ENCODE results near the gene USP10. TPM values are rescaled to one million over a fixed set of nuclear protein-coding genes. Genes with fewer than 3 reads are reported as not detected.

USP10 gene
- polyA plus RNA-seq, 2 donors, result 17.1 to 25.9 TPM

DNA sequence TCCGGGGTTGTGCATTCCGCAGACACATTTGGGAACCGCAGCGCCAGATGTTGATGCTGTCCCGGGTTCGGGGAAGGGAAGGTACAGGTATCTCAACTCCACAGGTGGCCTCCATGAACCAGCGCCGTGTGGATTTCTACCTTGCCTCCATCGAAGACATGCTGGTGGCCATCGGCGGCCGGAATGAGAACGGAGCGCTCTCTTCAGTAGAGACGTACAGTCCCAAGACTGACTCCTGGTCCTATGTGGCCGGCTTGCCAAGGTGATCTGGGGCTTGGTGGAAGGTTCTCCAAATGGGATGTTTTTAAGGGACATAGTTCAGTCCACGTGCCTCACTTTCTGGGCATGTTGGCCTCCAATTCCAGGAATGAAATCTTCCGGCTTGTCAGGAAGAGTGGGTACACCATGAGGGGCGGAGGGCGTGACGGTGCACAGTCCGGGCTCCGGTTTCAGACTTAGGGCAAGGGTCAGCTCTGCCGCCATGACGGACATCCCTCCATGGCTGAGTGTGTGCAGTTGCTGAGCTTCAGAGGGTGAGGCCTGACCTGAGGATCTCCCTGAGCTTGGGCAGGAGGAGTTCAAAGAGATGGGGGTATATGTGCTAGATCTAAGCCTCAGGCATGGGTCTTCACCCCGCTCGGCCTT lies 40.0 kb upstream of the USP10 start:
- Histone ChIP-seq H3K36me3 (ENCODE audit: control insufficient read depth in 2 of 2, insufficient read depth in 2 of 2, low read length in 1 of 2) (peaks cover 20 to 62% of the 10 kb centered on the region in 2 donors), H3K27me3 (ENCODE audit: control insufficient read depth in 1 of 2, insufficient read depth in 2 of 2, low read length in 2 of 2) (no peaks in the 10 kb centered on the region), H3K27ac (ENCODE audit: low read depth in 2 of 2, low read length in 1 of 2) (no peak overlapping the region), H3K9me3 (ENCODE audit: control insufficient read depth in 2 of 2, insufficient read depth in 1 of 2, low read depth in 1 of 2, low read length in 1 of 2) (no peaks in the 10 kb centered on the region), H3K4me3 (ENCODE audit: low read depth in 1 of 2, low read length in 2 of 2) (no peak overlapping the region), H3K4me1 (ENCODE audit: control insufficient read depth in 2 of 2, insufficient read depth in 2 of 2, low read length in 1 of 2) (no peaks in the 10 kb centered on the region)
- 96 to 97% methylated on average over 27 of the region's 27 CpGs for WGBS, 2 donors

DNA sequence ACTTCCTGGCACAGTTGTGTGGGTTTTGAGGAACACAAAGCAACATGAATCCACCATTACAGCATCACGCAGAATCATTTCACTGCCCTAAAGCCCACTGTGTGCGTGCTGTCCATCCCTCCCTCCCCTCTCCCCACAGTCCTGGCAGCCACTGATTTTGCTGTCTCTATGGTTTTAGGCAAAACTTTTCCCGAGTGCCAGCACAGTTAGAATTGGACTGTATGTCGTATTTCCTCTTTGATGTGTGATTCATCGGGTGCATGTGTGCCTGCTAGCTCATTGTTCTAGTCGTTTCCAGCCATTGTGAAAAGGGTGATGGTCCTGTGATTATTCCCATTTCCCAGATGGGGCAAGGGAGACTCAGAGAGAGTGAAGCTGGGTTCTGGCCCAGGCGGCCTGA lies 38.8 kb upstream of the USP10 start:
- H3K4me1 ChIP-seq (ENCODE audit: control insufficient read depth in 2 of 2, insufficient read depth in 2 of 2, low read length in 1 of 2), result no peaks in the 10 kb centered on the region
- 65 to 75% methylated on average over 7 of the region's 7 CpGs for WGBS, 2 donors
- no peaks in the 10 kb centered on the region for H3K9me3 ChIP-seq (ENCODE audit: control insufficient read depth in 2 of 2, insufficient read depth in 1 of 2, low read depth in 1 of 2, low read length in 1 of 2)
- no peak overlapping the region for H3K27ac ChIP-seq (ENCODE audit: low read depth in 2 of 2, low read length in 1 of 2)
- no peak overlapping the region for H3K4me3 ChIP-seq (ENCODE audit: low read depth in 1 of 2, low read length in 2 of 2)
- H3K36me3 ChIP-seq (ENCODE audit: control insufficient read depth in 2 of 2, insufficient read depth in 2 of 2, low read length in 1 of 2), result peaks cover 23 to 68% of the 10 kb centered on the region in 2 donors
- no peaks in the 10 kb centered on the region for H3K27me3 ChIP-seq (ENCODE audit: control insufficient read depth in 1 of 2, insufficient read depth in 2 of 2, low read length in 2 of 2)

DNA sequence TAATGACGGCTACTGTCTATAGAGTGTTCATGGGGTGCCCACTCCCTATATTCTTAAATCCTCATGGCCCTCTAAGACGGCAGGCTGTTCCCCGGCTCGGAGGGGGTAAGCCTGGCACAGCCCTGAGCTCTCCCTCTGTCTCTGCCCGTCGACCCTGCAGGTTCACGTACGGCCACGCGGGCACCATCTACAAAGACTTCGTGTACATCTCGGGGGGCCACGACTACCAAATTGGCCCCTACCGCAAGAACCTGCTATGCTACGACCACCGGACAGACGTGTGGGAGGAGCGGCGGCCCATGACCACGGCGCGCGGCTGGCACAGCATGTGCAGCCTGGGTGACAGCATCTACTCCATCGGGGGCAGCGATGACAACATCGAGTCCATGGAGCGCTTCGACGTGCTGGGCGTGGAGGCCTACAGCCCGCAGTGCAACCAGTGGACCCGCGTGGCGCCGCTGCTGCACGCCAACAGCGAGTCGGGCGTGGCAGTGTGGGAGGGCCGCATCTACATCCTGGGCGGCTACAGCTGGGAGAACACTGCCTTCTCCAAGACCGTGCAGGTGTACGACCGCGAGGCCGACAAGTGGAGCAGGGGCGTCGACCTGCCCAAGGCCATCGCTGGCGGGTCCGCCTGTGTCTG lies 38.3 kb upstream of the USP10 start:
- Histone ChIP-seq H3K36me3 (ENCODE audit: control insufficient read depth in 2 of 2, insufficient read depth in 2 of 2, low read length in 1 of 2) (peaks cover 23 to 72% of the 10 kb centered on the region in 2 donors), H3K4me1 (ENCODE audit: control insufficient read depth in 2 of 2, insufficient read depth in 2 of 2, low read length in 1 of 2) (no peaks in the 10 kb centered on the region), H3K4me3 (ENCODE audit: low read depth in 1 of 2, low read length in 2 of 2) (no peak overlapping the region), H3K27ac (ENCODE audit: low read depth in 2 of 2, low read length in 1 of 2) (no peak overlapping the region), H3K27me3 (ENCODE audit: control insufficient read depth in 1 of 2, insufficient read depth in 2 of 2, low read length in 2 of 2) (no peaks in the 10 kb centered on the region), H3K9me3 (ENCODE audit: control insufficient read depth in 2 of 2, insufficient read depth in 1 of 2, low read depth in 1 of 2, low read length in 1 of 2) (no peaks in the 10 kb centered on the region)
- 95 to 97% methylated on average over 51 of the region's 51 CpGs for WGBS, 2 donors

DNA sequence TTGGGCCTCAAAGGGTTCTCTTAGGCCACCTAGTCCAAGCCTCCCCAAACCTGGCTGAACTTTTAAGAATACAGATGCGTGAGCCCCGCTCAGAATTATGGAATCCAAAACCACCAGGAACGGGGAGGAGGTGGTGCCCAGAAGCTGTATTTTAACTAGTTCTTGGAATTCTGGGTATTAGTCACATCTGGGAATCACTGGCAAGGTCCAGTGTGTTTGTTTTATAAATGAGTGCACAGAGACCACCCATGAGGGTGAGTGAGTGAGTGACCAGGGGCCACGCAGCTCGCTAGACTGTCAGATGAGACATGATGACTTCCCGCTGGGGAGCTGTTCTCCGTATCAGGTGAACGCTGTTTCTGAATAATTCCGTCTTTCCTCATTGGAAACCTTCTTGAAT lies 37.3 kb upstream of the USP10 start:
- 91 to 94% methylated on average over 9 of the region's 9 CpGs for WGBS, 2 donors
- Histone ChIP-seq H3K4me3 (ENCODE audit: low read depth in 1 of 2, low read length in 2 of 2) (no peak overlapping the region), H3K9me3 (ENCODE audit: control insufficient read depth in 2 of 2, insufficient read depth in 1 of 2, low read depth in 1 of 2, low read length in 1 of 2) (no peaks in the 10 kb centered on the region), H3K27ac (ENCODE audit: low read depth in 2 of 2, low read length in 1 of 2) (no peak overlapping the region), H3K36me3 (ENCODE audit: control insufficient read depth in 2 of 2, insufficient read depth in 2 of 2, low read length in 1 of 2) (peaks cover 19 to 62% of the 10 kb centered on the region in 2 donors), H3K27me3 (ENCODE audit: control insufficient read depth in 1 of 2, insufficient read depth in 2 of 2, low read length in 2 of 2) (no peaks in the 10 kb centered on the region), H3K4me1 (ENCODE audit: control insufficient read depth in 2 of 2, insufficient read depth in 2 of 2, low read length in 1 of 2) (no peaks in the 10 kb centered on the region)

DNA sequence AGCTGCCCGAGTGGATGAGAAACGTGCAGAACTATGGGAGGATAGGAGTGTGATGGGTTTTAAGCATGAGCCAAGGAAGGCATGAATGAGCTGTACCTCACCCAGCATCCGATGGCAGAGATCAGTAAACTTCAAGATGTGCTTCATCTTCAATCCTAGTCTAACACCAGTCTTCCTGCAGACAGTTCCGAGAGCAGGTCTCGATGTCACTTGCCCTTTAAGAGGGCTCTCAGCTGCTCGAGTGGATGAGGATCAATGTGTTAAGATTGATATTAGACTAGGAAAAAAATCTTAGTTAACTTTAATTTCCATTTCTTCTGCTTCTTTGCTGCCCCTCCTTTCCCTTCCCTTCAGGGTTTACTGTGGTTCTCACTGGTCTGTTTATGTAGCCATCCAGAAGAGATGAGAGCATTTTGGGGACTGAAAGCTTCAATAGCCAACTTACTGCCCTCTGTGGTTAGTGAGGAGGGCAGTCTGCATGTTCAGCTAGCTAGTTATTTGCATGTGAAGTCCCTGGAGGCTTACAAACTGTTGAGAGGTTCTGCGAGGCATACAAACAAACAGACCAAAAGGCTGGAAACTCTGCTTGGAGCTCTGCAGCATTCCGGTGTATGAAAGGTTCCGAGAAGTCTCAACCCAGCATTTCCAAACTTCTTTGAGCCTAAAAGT lies 36.2 kb upstream of the USP10 start:
- H3K36me3 ChIP-seq (ENCODE audit: control insufficient read depth in 2 of 2, insufficient read depth in 2 of 2, low read length in 1 of 2), result peaks cover 15 to 57% of the 10 kb centered on the region in 2 donors
- no peaks in the 10 kb centered on the region for H3K27me3 ChIP-seq (ENCODE audit: control insufficient read depth in 1 of 2, insufficient read depth in 2 of 2, low read length in 2 of 2)
- H3K4me3 ChIP-seq (ENCODE audit: low read depth in 1 of 2, low read length in 2 of 2), result no peak overlapping the region
- no peaks in the 10 kb centered on the region for H3K9me3 ChIP-seq (ENCODE audit: control insufficient read depth in 2 of 2, insufficient read depth in 1 of 2, low read depth in 1 of 2, low read length in 1 of 2)
- H3K4me1 ChIP-seq (ENCODE audit: control insufficient read depth in 2 of 2, insufficient read depth in 2 of 2, low read length in 1 of 2), result no peaks in the 10 kb centered on the region
- 66 to 72% methylated on average over 9 of the region's 9 CpGs for WGBS, 2 donors
- no peak overlapping the region for H3K27ac ChIP-seq (ENCODE audit: low read depth in 2 of 2, low read length in 1 of 2)

DNA sequence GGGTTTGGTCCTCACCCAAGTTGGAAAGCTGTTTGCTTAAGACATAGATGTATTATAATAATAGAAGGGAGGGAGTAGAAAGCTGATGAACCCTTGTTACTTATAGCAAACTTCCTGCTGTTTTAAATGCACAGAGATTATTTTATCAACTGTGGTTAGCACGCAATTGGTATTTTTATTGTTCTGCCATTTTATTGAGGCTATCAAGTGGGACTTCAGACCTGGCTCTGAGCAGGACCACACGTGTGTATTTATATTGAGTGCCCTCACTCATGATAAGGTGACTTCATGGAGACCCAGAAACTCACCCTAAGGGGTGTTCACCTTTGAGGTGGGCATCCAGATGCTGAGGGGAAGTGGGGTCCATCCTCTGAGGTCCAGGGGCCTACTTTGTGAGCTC lies 34.4 kb upstream of the USP10 start:
- WGBS, 2 donors, result 78 to 87% methylated on average over 2 of the region's 2 CpGs
- H3K36me3 ChIP-seq (ENCODE audit: control insufficient read depth in 2 of 2, insufficient read depth in 2 of 2, low read length in 1 of 2), result peaks cover 8 to 43% of the 10 kb centered on the region in 2 donors

DNA sequence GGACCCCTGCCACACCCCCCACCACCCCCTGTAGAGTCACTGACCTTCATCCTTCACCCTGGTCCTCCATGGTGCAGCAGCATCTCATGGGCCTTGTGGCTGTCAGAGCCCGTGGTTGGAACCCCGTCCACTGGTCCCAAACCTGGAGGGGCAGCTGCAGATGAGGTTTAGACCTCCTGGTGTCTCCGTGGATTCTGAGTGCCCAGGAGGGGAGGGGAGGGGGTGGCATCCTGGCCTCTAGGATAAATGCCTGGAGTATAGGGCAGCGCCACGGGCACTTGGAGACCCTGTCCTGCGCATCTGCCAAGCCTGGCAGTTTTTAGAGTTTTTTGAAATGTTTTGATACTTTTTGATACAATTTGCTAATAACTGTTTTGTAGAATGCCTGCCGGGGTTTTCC lies 34.0 kb upstream of the USP10 start:
- no peaks in the 10 kb centered on the region for H3K4me1 ChIP-seq (ENCODE audit: control insufficient read depth in 2 of 2, insufficient read depth in 2 of 2, low read length in 1 of 2)
- no peaks in the 10 kb centered on the region for H3K9me3 ChIP-seq (ENCODE audit: control insufficient read depth in 2 of 2, insufficient read depth in 1 of 2, low read depth in 1 of 2, low read length in 1 of 2)
- H3K27ac ChIP-seq (ENCODE audit: low read depth in 2 of 2, low read length in 1 of 2), result no peak overlapping the region
- WGBS, 2 donors, result 91 to 93% methylated on average over 7 of the region's 7 CpGs
- H3K27me3 ChIP-seq (ENCODE audit: control insufficient read depth in 1 of 2, insufficient read depth in 2 of 2, low read length in 2 of 2), result no peaks in the 10 kb centered on the region
- peaks cover 7 to 40% of the 10 kb centered on the region in 2 donors for H3K36me3 ChIP-seq (ENCODE audit: control insufficient read depth in 2 of 2, insufficient read depth in 2 of 2, low read length in 1 of 2)
- no peak overlapping the region for H3K4me3 ChIP-seq (ENCODE audit: low read depth in 1 of 2, low read length in 2 of 2)

More for the DNA sequence above, 34.4 kb upstream of the USP10 start:
- H3K27ac ChIP-seq (ENCODE audit: low read depth in 2 of 2, low read length in 1 of 2), result no peak overlapping the region
- H3K27me3 ChIP-seq (ENCODE audit: control insufficient read depth in 1 of 2, insufficient read depth in 2 of 2, low read length in 2 of 2), result no peaks in the 10 kb centered on the region
- no peak overlapping the region for H3K4me3 ChIP-seq (ENCODE audit: low read depth in 1 of 2, low read length in 2 of 2)
- H3K4me1 ChIP-seq (ENCODE audit: control insufficient read depth in 2 of 2, insufficient read depth in 2 of 2, low read length in 1 of 2), result no peaks in the 10 kb centered on the region
- H3K9me3 ChIP-seq (ENCODE audit: control insufficient read depth in 2 of 2, insufficient read depth in 1 of 2, low read depth in 1 of 2, low read length in 1 of 2), result no peaks in the 10 kb centered on the region

DNA sequence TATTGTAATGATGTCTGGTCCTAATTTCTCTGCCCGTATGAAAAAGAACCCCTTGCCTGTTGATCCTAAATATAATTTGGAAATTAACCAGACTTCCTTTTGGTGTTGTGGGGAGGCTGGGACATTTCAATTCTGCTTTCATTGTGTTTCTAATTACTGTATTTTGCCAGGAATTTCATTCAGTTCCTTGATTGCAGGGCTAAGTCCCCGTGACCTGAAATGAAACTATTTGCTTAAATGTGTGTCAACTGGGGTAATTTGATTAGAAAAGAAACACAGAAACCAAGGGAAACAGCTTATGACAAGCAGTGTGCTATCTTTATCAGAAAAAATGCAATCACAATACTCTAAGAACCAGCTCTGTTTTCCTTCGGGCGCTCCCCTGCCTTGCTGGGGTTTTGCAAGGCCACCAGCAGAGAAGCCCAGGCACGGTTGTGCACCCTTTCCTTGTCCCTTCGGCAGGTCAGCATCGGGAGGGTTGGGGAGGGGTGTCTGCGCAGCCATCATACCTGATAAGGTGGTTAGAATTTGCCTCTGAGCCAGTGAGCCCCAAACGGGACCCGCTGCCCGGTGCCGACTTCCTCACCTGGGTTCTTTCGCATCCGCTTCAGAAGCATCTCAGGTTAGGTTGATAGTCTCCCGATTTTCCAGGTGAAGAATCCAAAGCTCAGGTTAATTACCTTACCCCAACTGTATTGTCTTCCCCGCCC lies 32.0 kb upstream of the USP10 start:
- 85% methylated on average over 16 of the region's 16 CpGs for WGBS, 2 donors
- peaks cover 7 to 22% of the 10 kb centered on the region in 2 donors for H3K36me3 ChIP-seq (ENCODE audit: control insufficient read depth in 2 of 2, insufficient read depth in 2 of 2, low read length in 1 of 2)

DNA sequence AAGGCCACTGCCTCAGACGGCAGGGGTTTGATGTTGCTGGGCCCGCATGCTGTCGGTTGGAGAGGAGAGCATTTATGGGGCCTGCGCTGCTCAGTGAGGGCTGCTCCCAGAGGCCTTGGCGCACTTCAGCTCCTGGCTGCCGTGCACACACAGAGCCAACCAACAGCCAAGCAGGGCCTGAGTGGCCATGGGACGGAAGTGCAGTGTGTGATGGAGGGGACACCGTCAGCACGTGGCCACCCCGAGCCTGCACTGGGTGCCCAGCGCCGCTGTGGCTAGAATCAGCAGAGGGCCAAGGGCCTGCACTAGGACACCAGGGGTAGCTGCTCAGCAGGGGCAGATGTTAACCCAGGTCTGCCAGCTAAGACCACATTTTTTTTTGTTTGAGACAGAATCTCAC lies 29.7 kb upstream of the USP10 start:
- WGBS, 2 donors, result 86 to 91% methylated on average over 12 of the region's 12 CpGs

More for the DNA sequence above, 32.0 kb upstream of the USP10 start:
- H3K27me3 ChIP-seq (ENCODE audit: control insufficient read depth in 1 of 2, insufficient read depth in 2 of 2, low read length in 2 of 2), result no peaks in the 10 kb centered on the region
- no peak overlapping the region for H3K4me3 ChIP-seq (ENCODE audit: low read depth in 1 of 2, low read length in 2 of 2)
- no peaks in the 10 kb centered on the region for H3K9me3 ChIP-seq (ENCODE audit: control insufficient read depth in 2 of 2, insufficient read depth in 1 of 2, low read depth in 1 of 2, low read length in 1 of 2)
- H3K27ac ChIP-seq (ENCODE audit: low read depth in 2 of 2, low read length in 1 of 2), result no peak overlapping the region
- H3K4me1 ChIP-seq (ENCODE audit: control insufficient read depth in 2 of 2, insufficient read depth in 2 of 2, low read length in 1 of 2), result no peaks in the 10 kb centered on the region

More for the DNA sequence above, 29.7 kb upstream of the USP10 start:
- H3K4me3 ChIP-seq (ENCODE audit: low read depth in 1 of 2, low read length in 2 of 2), result no peak overlapping the region
- H3K9me3 ChIP-seq (ENCODE audit: control insufficient read depth in 2 of 2, insufficient read depth in 1 of 2, low read depth in 1 of 2, low read length in 1 of 2), result no peaks in the 10 kb centered on the region
- H3K4me1 ChIP-seq (ENCODE audit: control insufficient read depth in 2 of 2, insufficient read depth in 2 of 2, low read length in 1 of 2), result no peaks in the 10 kb centered on the region
- H3K27me3 ChIP-seq (ENCODE audit: control insufficient read depth in 1 of 2, insufficient read depth in 2 of 2, low read length in 2 of 2), result no peaks in the 10 kb centered on the region
- peaks cover 3 to 15% of the 10 kb centered on the region in 2 donors for H3K36me3 ChIP-seq (ENCODE audit: control insufficient read depth in 2 of 2, insufficient read depth in 2 of 2, low read length in 1 of 2)
- no peak overlapping the region for H3K27ac ChIP-seq (ENCODE audit: low read depth in 2 of 2, low read length in 1 of 2)

Measured in esophagus (tissue), 2 donors.